Measurements from ENCODE around the gene UGT1A7. TPM values are rescaled to one million over a fixed set of nuclear protein-coding genes. Genes with fewer than 3 reads are reported as not detected.

The UGT1A7 gene
- polyA plus RNA-seq, 1 experiment, result not detected

DNA sequence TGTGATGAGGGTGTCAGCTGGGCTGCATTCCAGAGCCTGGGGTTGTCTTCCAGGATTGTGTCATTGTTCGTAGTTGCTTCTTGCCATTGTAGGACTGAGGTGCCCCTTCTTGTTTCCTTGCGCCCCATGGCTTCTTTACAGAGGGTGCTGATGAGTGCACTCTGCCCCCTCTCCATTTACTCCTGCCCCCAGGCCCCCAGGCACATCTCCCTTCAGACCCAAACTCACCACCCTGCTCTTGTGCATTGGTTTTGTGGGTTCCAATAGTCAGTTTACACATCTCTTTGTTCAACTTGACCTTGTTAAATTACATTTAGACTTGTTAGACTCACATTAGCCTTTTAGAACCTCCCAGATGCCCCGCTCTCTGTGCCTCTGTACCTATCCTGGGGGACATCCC lies 139.5 kb downstream of the UGT1A7 start:
- H3K36me3 ChIP-seq (ENCODE audit: control insufficient read depth, insufficient read depth, low read length), result no peaks in the 10 kb centered on the region
- no peak overlapping the region for H3K4me3 ChIP-seq (ENCODE audit: low read depth, low read length)
- ChIA-PET CTCF (no interaction called here), POLR2A (no interaction called here)
- no peaks in the 10 kb centered on the region for H3K27me3 ChIP-seq (ENCODE audit: control insufficient read depth, insufficient read depth, low read length)
- TF ChIP-seq, protein P1, sequence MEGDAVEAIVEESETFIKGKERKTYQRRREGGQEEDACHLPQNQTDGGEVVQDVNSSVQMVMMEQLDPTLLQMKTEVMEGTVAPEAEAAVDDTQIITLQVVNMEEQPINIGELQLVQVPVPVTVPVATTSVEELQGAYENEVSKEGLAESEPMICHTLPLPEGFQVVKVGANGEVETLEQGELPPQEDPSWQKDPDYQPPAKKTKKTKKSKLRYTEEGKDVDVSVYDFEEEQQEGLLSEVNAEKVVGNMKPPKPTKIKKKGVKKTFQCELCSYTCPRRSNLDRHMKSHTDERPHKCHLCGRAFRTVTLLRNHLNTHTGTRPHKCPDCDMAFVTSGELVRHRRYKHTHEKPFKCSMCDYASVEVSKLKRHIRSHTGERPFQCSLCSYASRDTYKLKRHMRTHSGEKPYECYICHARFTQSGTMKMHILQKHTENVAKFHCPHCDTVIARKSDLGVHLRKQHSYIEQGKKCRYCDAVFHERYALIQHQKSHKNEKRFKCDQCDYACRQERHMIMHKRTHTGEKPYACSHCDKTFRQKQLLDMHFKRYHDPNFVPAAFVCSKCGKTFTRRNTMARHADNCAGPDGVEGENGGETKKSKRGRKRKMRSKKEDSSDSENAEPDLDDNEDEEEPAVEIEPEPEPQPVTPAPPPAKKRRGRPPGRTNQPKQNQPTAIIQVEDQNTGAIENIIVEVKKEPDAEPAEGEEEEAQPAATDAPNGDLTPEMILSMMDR (IDR thresholded peaks at IDR 0.05; ENCODE audit: insufficient read depth, low read depth, low read length), result no peak
- no peak for DNase-seq (ENCODE audit: low read depth)

DNA sequence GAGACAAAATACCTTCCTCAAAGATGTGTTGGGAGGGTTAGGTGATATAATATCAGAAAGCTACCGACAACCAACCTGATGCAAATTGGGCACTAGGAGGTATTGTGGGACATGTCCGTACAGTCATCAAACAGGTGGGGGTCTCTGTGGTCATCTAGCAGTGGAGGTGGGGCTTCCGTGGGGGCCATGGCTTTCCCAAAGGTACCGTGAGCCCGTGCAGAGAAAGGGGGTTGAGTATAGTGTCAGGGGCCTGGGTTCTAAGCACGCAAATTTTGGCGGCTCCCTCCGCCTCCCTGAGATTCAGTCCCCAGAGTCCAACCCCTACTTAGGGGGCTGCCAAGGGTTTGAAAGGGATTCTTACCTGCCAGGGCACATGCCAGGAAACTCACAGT lies 140.0 kb downstream of the UGT1A7 start:
- ChIA-PET CTCF (interaction anchor here (0.8 kb wide), 1 partner anchor 19 kb away, joined by 3 read pairs; no protein-coding TSS in a partner anchor), POLR2A (no interaction called here)
- Histone ChIP-seq H3K36me3 (ENCODE audit: control insufficient read depth, insufficient read depth, low read length) (no peaks in the 10 kb centered on the region), H3K27me3 (ENCODE audit: control insufficient read depth, insufficient read depth, low read length) (no peaks in the 10 kb centered on the region), H3K4me3 (ENCODE audit: low read depth, low read length) (no peak overlapping the region)
- no peak for DNase-seq (ENCODE audit: low read depth)
- TF ChIP-seq, protein P1 (IDR thresholded peaks at IDR 0.05; ENCODE audit: insufficient read depth, low read depth, low read length), result no peak

DNA sequence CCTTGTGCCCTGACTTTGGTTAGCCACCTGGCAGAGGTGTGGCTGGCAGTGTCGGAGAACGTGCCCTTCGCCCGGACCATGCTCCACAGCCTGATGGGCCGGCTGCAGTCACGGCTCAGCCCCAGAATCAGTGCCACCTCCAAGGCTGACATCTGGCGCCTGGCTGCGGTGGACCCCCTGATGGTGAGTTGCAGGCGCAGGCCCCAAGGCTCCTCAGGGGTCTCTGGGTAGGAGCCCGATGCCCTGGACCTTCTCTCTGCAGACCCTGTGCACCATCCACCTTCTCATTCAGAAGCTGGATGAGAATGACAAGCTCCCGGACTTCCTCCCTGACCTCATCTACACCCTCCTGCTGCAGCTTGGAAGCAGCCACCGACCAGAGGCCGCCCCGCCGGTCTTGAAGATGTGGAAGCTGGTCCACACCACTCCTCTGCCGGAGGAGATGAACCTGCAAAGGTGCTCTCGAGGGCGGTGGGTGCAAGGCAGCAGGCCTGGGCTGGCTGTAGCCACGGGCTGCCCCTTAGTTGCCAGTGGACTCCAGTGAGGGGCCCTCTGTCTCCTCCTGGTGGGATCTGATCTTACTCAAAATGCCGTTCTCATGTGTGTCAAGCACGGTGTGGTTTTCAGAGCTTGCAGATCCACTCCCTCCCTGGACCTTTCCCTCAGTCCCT lies 140.5 kb downstream of the UGT1A7 start:
- CTCF ChIA-PET, result interaction anchor here (0.8 kb wide), 1 partner anchor 18 kb away, joined by 3 read pairs; no protein-coding TSS in a partner anchor
- TF ChIP-seq, protein P1 (IDR thresholded peaks at IDR 0.05; ENCODE audit: insufficient read depth, low read depth, low read length), result no peak

More for the DNA sequence above, 140.5 kb downstream of the UGT1A7 start:
- H3K4me3 ChIP-seq (ENCODE audit: low read depth, low read length), result no peak overlapping the region
- POLR2A ChIA-PET, result no interaction called here
- H3K36me3 ChIP-seq (ENCODE audit: control insufficient read depth, insufficient read depth, low read length), result no peaks in the 10 kb centered on the region
- no peak for DNase-seq (ENCODE audit: low read depth)
- H3K27me3 ChIP-seq (ENCODE audit: control insufficient read depth, insufficient read depth, low read length), result no peaks in the 10 kb centered on the region

Other genes starting within 250 kb of the UGT1A7 start
- 29.1 and 48.9 TPM in 2 replicates for gene USP40, start 115.1 kb upstream of the UGT1A7 start, polyA plus RNA-seq (2011; rRNA removed)
- not detected in 2 replicates for gene UGT1A8, start 64.3 kb upstream of the UGT1A7 start, polyA plus RNA-seq (2011; rRNA removed)
- not detected in 2 replicates for gene UGT1A10, start 45.5 kb upstream of the UGT1A7 start, polyA plus RNA-seq (2011; rRNA removed)
- gene UGT1A9, start 10.0 kb upstream of the UGT1A7 start, polyA plus RNA-seq (2011; rRNA removed), result not detected in 2 replicates
- gene UGT1A6, start 11.0 kb downstream of the UGT1A7 start, polyA plus RNA-seq (2011; rRNA removed), result 0.11 TPM in 1 of 2 replicates, not detected in the other
- gene UGT1A5, start 31.0 kb downstream of the UGT1A7 start, polyA plus RNA-seq (2011; rRNA removed), result not detected in 2 replicates
- not detected in 2 replicates for gene UGT1A4, start 36.8 kb downstream of the UGT1A7 start, polyA plus RNA-seq (2011; rRNA removed)
- not detected in 2 replicates for gene UGT1A3, start 47.1 kb downstream of the UGT1A7 start, polyA plus RNA-seq (2011; rRNA removed)
- gene UGT1A1, start 78.4 kb downstream of the UGT1A7 start, polyA plus RNA-seq (2011; rRNA removed), result not detected in 2 replicates
- gene MROH2A, start 96.4 kb downstream of the UGT1A7 start, polyA plus RNA-seq (2011; rRNA removed), result not detected in 2 replicates
- 30.5 and 46.2 TPM in 2 replicates for gene HJURP, start 172.6 kb downstream of the UGT1A7 start, polyA plus RNA-seq (2011; rRNA removed)
- not detected in 2 replicates for gene TRPM8, start 235.5 kb downstream of the UGT1A7 start, polyA plus RNA-seq (2011; rRNA removed)

Measured in BJ (cell line).